Measurements from ENCODE around the gene VEPH1. TPM values are rescaled to one million over a fixed set of nuclear protein-coding genes. Genes with fewer than 3 reads are reported as not detected.
A peak's percentile ranks its signal among the peaks of the same experiment; 100 is the strongest.

The VEPH1 gene
- under 1 TPM in 1 of 2 donors, not detected in 1; 0.21 TPM for total RNA-seq

- no peak for DNase-seq (ENCODE audit: low spot score)
- Histone ChIP-seq H3K27me3 (replicated peaks; ENCODE audit: insufficient read depth) (no peaks in the 10 kb centered on the region), H3K36me3 (no peaks in the 10 kb centered on the region), H3K9me3 (no peaks in the 10 kb centered on the region), H3K4me3 (no peak within 1 kb of the TSS), H3K27ac (no peak within 1 kb of the TSS), H3K4me1 (ENCODE audit: control insufficient read depth in 1 of 2, low read depth in 2 of 2) (peaks cover 0 to 7% of the 10 kb centered on the region in 2 donors)
- TF ChIP-seq CTCF (IDR thresholded peaks at IDR 0.05), result no peak
- ATAC-seq (ENCODE audit: insufficient number of reproducible peaks, low FRiP score, low read depth), result no peak
Observed at GRCh38 chr3:157502916-157503595, at the start of gene VEPH1. VEPH1 (minus strand) TSS chr3:157503416; CDS start chr3:157495349, 8,067 bp downstream.

DNA sequence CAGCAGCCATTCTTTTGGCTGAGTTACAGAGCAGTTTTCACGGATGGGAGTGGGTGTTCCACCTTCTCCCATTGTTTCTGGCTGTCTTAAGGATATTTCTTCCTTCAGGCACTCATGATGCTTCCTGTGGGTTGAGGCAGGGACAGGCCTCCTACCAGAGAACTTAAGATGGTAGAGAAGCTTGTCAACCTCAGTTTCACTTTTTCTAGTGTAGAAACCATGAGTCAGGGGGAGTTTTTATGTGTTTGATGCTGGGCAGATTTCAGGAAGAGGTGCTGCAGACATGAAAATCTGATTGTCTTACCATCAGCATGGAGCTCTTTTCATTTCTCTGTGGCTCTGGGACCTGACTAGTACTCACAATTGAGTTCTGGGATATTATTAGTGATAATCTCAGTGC, 48.7 kb upstream of the VEPH1 start:
- no peak overlapping the region for H3K4me3 ChIP-seq
- ATAC-seq (ENCODE audit: insufficient number of reproducible peaks, low FRiP score, low read depth) (no peak), DNase-seq (ENCODE audit: low spot score) (no peak)
- no peaks in the 10 kb centered on the region for H3K36me3 ChIP-seq
- no peak overlapping the region for H3K27ac ChIP-seq
- H3K27me3 ChIP-seq (replicated peaks; ENCODE audit: insufficient read depth), result no peaks in the 10 kb centered on the region
- H3K9me3 ChIP-seq, result no peaks in the 10 kb centered on the region
- no peak for TF ChIP-seq CTCF (IDR thresholded peaks at IDR 0.05)
- no peaks in the 10 kb centered on the region for H3K4me1 ChIP-seq (ENCODE audit: control insufficient read depth in 1 of 2, low read depth in 2 of 2)

- Histone ChIP-seq H3K36me3 (no peaks in the 10 kb centered on the region), H3K4me3 (no peak overlapping the region), H3K27me3 (replicated peaks; ENCODE audit: insufficient read depth) (no peaks in the 10 kb centered on the region), H3K9me3 (no peaks in the 10 kb centered on the region), H3K4me1 (ENCODE audit: control insufficient read depth in 1 of 2, low read depth in 2 of 2) (no peaks in the 10 kb centered on the region), H3K27ac (no peak overlapping the region)
- ATAC-seq (ENCODE audit: insufficient number of reproducible peaks, low FRiP score, low read depth) (no peak), DNase-seq (ENCODE audit: low spot score) (no peak)
- TF ChIP-seq CTCF (IDR thresholded peaks at IDR 0.05), result no peak
Observed at GRCh38 chr3:157549498-157549897, 46.3 kb upstream of the VEPH1 start.

GRCh38 chr3:157544501-157545130, 41.4 kb upstream of the VEPH1 start:
- Histone ChIP-seq H3K4me1 (ENCODE audit: control insufficient read depth in 1 of 2, low read depth in 2 of 2) (peaks cover 0 to 5% of the 10 kb centered on the region in 2 donors), H3K36me3 (no peaks in the 10 kb centered on the region), H3K27ac (no peak overlapping the region), H3K27me3 (replicated peaks; ENCODE audit: insufficient read depth) (no peaks in the 10 kb centered on the region), H3K9me3 (peaks cover 4% of the 10 kb centered on the region), H3K4me3 (no peak overlapping the region)
- DNase-seq (ENCODE audit: low spot score), result no peak
- no peak for TF ChIP-seq CTCF (IDR thresholded peaks at IDR 0.05)
- no peak for ATAC-seq (ENCODE audit: insufficient number of reproducible peaks, low FRiP score, low read depth)

GRCh38 chr3:157543501-157544035, 40.4 kb upstream of the VEPH1 start:
- Histone ChIP-seq H3K27me3 (replicated peaks; ENCODE audit: insufficient read depth) (no peaks in the 10 kb centered on the region), H3K4me1 (ENCODE audit: control insufficient read depth in 1 of 2, low read depth in 2 of 2) (peaks cover 0 to 5% of the 10 kb centered on the region in 2 donors), H3K4me3 (peak overlapping the region; percentile 77), H3K27ac (no peak overlapping the region), H3K36me3 (no peaks in the 10 kb centered on the region), H3K9me3 (peaks cover 4% of the 10 kb centered on the region)
- ATAC-seq (ENCODE audit: insufficient number of reproducible peaks, low FRiP score, low read depth) (no peak), DNase-seq (ENCODE audit: low spot score) (no peak)
- no peak for TF ChIP-seq CTCF (IDR thresholded peaks at IDR 0.05)
